ENCODE results near the gene FHIT.
A peak's percentile ranks its signal among the peaks of the same experiment; 100 is the strongest.

Gene FHIT

DNA sequence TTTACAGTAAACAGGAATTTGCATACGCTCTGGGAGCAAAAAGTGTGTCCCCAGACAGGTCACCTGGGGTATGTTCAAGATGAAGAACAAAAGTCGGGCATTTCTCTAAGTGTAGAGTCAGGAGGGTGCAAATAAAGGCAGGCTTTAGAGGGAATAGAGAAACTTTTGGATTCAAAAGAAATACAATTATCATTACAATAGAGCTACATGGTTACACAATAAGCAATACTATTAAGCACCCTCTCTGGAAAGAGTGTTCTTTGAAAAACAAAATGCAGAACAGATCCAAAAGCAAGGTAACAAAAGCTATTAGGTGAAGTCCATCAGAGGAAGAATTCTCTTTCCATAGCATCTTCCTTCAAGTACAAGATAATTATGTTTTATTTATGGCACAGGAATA is 679.7 kb downstream of the FHIT start:
- TF ChIP-seq, protein P1, sequence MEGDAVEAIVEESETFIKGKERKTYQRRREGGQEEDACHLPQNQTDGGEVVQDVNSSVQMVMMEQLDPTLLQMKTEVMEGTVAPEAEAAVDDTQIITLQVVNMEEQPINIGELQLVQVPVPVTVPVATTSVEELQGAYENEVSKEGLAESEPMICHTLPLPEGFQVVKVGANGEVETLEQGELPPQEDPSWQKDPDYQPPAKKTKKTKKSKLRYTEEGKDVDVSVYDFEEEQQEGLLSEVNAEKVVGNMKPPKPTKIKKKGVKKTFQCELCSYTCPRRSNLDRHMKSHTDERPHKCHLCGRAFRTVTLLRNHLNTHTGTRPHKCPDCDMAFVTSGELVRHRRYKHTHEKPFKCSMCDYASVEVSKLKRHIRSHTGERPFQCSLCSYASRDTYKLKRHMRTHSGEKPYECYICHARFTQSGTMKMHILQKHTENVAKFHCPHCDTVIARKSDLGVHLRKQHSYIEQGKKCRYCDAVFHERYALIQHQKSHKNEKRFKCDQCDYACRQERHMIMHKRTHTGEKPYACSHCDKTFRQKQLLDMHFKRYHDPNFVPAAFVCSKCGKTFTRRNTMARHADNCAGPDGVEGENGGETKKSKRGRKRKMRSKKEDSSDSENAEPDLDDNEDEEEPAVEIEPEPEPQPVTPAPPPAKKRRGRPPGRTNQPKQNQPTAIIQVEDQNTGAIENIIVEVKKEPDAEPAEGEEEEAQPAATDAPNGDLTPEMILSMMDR (IDR thresholded peaks at IDR 0.05; ENCODE audit: low read depth, low read length, missing control alignments): no peak
- in situ Hi-C loops (cut with HindIII; ENCODE audit: low sequenced_read_pairs): no loop called here
- no peak for DNase-seq (ENCODE audit: low read depth)
- H3K4me3 ChIP-seq (ENCODE audit: low read depth, low read length): no peak overlapping the region

DNA sequence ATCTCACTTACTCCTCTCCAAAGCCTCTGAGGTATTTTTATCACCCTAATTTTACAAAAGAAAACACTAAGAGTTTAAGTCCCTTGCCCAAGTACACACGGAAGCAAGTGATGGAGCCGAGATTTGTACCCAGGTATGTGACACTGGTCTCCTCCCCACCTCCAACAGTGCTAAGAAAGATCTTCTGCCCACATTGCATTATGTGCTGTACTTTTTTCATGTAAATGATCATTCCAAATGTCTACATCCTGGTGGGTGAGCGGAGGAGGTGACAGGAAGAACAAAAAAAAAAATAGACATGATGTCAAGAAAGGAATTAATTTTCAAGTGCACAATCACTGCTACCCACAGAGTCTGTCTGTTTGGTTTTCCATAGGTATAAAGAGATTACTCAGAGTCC is 694.1 kb downstream of the FHIT start:
- H3K4me3 ChIP-seq (ENCODE audit: low read depth, low read length): no peak overlapping the region
- TF ChIP-seq, protein P1 (IDR thresholded peaks at IDR 0.05; ENCODE audit: low read depth, low read length, missing control alignments): no peak
- in situ Hi-C loops (cut with HindIII; ENCODE audit: low sequenced_read_pairs): no loop called here
- DNase-seq (ENCODE audit: low read depth): no peak

DNA sequence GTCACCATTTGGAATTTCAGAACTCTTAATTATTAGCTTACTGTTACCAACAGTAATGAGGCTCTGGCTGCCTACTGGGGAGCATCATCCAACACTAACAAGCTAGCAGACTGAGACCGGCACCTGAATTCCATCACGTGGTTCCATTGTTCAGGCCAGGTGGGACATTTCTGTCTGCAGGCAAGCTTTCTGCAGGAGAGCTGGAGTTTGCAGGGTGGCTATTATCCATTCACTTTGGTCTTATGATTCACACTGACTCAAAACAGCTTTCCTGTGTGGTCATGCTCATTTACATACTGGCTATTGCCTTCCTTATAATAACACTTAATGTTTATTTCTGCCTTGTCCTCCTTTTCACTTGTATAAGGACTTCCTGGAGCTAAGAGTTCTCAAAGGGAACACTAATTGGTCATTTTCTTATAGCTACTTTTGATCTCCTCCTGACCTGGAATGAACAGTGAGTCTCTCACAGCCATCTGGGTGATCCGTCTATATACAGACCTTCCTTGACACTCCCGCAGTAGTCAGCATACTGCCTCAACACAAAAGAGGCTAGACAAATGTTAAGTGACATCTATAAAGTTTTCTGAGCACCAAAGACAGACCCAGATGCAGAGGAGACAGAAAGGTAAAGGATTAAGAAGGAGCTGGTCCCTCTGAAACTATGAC is 695.4 kb downstream of the FHIT start:
- TF ChIP-seq, protein P1 (IDR thresholded peaks at IDR 0.05; ENCODE audit: low read depth, low read length, missing control alignments): no peak
- peak; percentile 57 for DNase-seq (ENCODE audit: low read depth)
- in situ Hi-C loops (cut with HindIII; ENCODE audit: low sequenced_read_pairs): no loop called here
- no peak overlapping the region for H3K4me3 ChIP-seq (ENCODE audit: low read depth, low read length)

DNA sequence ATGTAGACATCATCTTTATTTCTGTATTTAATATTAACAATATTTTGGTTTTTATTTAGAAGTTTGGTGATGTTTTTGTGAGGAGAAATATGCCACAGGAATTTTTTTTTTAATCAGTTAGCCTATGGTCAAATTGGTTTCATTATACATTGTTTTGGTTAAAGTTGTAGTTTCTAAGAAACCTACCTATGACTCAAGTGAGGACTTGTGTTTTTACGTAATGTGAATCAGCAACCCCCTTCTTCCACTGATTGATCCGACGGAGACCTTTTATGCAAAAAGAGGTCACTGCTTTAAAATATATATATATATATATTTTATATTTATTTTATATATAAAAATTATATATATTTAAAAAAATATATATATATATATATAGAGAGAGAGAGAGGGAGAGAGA is 698.1 kb downstream of the FHIT start:
- DNase-seq (ENCODE audit: low read depth): no peak
- in situ Hi-C loops (cut with HindIII; ENCODE audit: low sequenced_read_pairs): no loop called here
- TF ChIP-seq, protein P1 (IDR thresholded peaks at IDR 0.05; ENCODE audit: low read depth, low read length, missing control alignments): no peak
- H3K4me3 ChIP-seq (ENCODE audit: low read depth, low read length): no peak overlapping the region

DNA sequence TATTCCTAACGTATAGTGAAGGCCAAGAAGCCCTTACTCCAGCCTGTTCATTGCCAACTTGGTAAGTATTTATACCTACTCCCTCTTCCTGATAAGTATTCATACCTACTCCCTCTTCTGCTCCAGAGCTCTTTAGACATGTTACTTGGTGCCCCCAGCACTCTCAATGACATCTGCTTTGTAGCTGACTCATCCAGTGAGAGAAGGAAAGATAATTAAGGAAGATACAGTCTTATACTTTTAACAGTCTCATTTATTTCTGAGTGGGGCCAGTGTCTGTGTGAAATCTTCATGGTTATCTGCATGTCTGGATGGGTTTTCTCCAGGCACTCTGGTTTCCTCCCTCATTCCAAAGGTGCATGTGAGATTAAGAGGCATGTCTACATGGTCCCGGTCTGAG is 698.7 kb downstream of the FHIT start:
- TF ChIP-seq, protein P1 (IDR thresholded peaks at IDR 0.05; ENCODE audit: low read depth, low read length, missing control alignments): no peak
- no peak overlapping the region for H3K4me3 ChIP-seq (ENCODE audit: low read depth, low read length)
- no peak for DNase-seq (ENCODE audit: low read depth)
- in situ Hi-C loops (cut with HindIII; ENCODE audit: low sequenced_read_pairs): no loop called here

DNA sequence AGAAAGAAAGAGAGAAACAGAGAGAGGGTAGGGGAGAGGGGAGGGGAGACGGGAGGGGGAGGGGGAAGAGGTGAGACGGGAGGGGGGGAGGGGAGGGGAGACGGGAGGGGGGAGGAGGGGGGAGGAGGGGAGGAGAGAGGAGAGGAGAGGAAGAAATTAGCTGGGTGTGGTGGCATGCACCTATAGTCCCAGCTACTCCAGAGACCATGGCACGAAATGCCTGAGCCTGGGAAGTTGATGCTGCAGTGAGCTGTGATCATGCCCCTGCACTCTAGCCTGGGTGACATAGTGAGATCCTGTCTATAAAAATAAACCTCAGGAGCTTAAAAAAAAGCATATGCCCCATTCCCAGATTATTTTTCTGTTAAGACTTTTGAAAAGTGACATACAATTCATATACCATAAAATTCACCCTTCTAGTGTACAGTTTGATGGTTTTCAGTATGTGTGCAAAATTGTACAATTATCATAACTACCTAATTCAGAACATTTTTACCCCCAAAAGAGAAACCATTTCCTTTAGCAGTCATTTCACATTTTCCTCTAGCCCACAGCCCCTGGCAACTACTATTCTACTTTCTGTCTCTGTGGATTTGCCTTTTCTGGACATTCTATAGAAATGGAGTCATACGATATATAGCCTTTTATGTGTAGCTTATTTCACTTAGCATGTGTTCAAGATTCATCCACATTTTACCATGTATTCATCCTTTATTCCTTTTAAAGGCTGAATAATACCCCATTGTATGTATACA is 699.6 kb downstream of the FHIT start:
- no peak overlapping the region for H3K4me3 ChIP-seq (ENCODE audit: low read depth, low read length)
- DNase-seq (ENCODE audit: low read depth): no peak
- in situ Hi-C loops (cut with HindIII; ENCODE audit: low sequenced_read_pairs): no loop called here
- TF ChIP-seq, protein P1 (IDR thresholded peaks at IDR 0.05; ENCODE audit: low read depth, low read length, missing control alignments): no peak

Measured in astrocyte of the cerebellum (primary cell).